GM12878 (cell line): ENCODE data around the gene B3GNT8. TPM values are rescaled to one million over a fixed set of nuclear protein-coding genes. Genes with fewer than 3 reads are reported as not detected.

Experiments
- ATAC-seq: fragments of 200-7000 bp; cut with Tn5 transposase; 3 replicates; pipeline ENCODE4 v1.9.1; 2020; ENCODE audit warnings: mild to moderate bottlenecking, moderate library complexity
- BruUV-seq: library from RNA; stranded (reverse); fragments of 400-500 nt; replicated peaks from 2 replicates; lab custom pipeline; 2021; lab: Mats Ljungman, UMichigan
- CTCF ChIA-PET: fragments of 300-600 bp; sonication (Branson Sonifier 250); formaldehyde crosslinking; extraction: SDS; loops from one replicate; lab custom pipeline; 2021; ENCODE audit warnings: inconsistent platforms; lab: Yijun Ruan, JAX
- POLR2A ChIA-PET: fragments of 350-600 bp; formaldehyde crosslinking; extraction: SDS; loops from one replicate; lab custom pipeline; 2021; ENCODE audit warnings: inconsistent platforms; lab: Charles Lee
- RAD21 ChIA-PET: fragments of 300-600 bp; sonication (Branson Sonifier 250); formaldehyde crosslinking; loops from one replicate; lab custom pipeline; 2023; ENCODE audit warnings: antibody characterized with exemption; ENCODE audit not compliant: unreplicated experiment; lab: Charles Lee
- SMC1A ChIA-PET: fragments of 300-600 bp; sonication (Branson Sonifier 250); formaldehyde crosslinking; loops from one replicate; lab custom pipeline; 2023; ENCODE audit not compliant: unreplicated experiment, uncharacterized antibody; lab: Charles Lee
- DNase-seq: peaks from one replicate; pipeline ENCODE4 v3.0.0-alpha.2; 2011; ENCODE audit warnings: low read depth, low spot score
- FAIRE-seq: peaks from 3 replicates; lab custom pipeline; 2011; peaks lifted over from hg19 to GRCh38; lab: Jason Lieb, UNC
- H2AFZ ChIP-seq: 2 replicates; pipeline ENCODE4 v1.6.0; 2011; ENCODE audit warnings: low read depth, low read length, control low read depth; ENCODE audit not compliant: control insufficient read depth
- H3K27ac ChIP-seq: 2 replicates; pipeline ENCODE4 v1.5.1; 2011; ENCODE audit warnings: control low read depth; ENCODE audit not compliant: control insufficient read depth, insufficient read depth
- H3K27me3 ChIP-seq, 2 experiments: replicated peaks in 1 of 2; 2 replicates each; pipeline versions ENCODE4 v1.6.0 to v1.6.1; 2011; ENCODE audit warnings: low read length in 1 of 2; ENCODE audit not compliant: control insufficient read depth in 2 of 2, insufficient read depth in 2 of 2
- H3K36me3 ChIP-seq, 2 experiments: 2 replicates each; pipeline ENCODE4 v1.5.1; 2011; ENCODE audit warnings: low read length in 1 of 2; ENCODE audit not compliant: control insufficient read depth in 2 of 2, insufficient read depth in 2 of 2
- H3K4me1 ChIP-seq: 2 replicates; pipeline ENCODE4 v1.6.1; 2011; ENCODE audit warnings: mild to moderate bottlenecking, low read length, moderate library complexity, mixed read lengths; ENCODE audit not compliant: control insufficient read depth, insufficient read depth
- H3K4me2 ChIP-seq: 2 replicates; pipeline ENCODE4 v1.6.0; 2011; ENCODE audit warnings: control low read depth; ENCODE audit not compliant: control insufficient read depth, insufficient read depth
- H3K4me3 ChIP-seq: fragments of 200-600 bp; sonication (generic); 2 replicates; pipeline ENCODE4 v1.5.1; 2016
- H3K79me2 ChIP-seq: 2 replicates; pipeline ENCODE4 v1.6.0; 2011; ENCODE audit warnings: low read length; ENCODE audit not compliant: control insufficient read depth, insufficient read depth
- H3K9ac ChIP-seq: 2 replicates; pipeline ENCODE4 v1.8.0; 2011; ENCODE audit warnings: low read length, control low read depth, mixed read lengths; ENCODE audit not compliant: control insufficient read depth, insufficient read depth
- H3K9me3 ChIP-seq: replicated peaks from 3 replicates; pipeline ENCODE4 v1.5.1; 2011; ENCODE audit warnings: mild to moderate bottlenecking, low read length; ENCODE audit not compliant: control insufficient read depth, insufficient read depth
- H4K20me1 ChIP-seq: 2 replicates; pipeline ENCODE4 v1.6.0; 2011; ENCODE audit not compliant: control insufficient read depth, insufficient read depth
- ASH2L ChIP-seq: fragments of 300-600, 200-600 bp; sonication (generic); IDR thresholded peaks from 2 replicates; pipeline ENCODE4 v1.6.1; 2017; ENCODE audit warnings: low read depth, mild to moderate bottlenecking, borderline replicate concordance
- BCL11A ChIP-seq: IDR thresholded peaks from 2 replicates; pipeline ENCODE4 v1.6.1; 2011; ENCODE audit warnings: low read depth, low read length
- E2F4 ChIP-seq: IDR thresholded peaks from 2 replicates; pipeline ENCODE4 v1.6.1; 2012; ENCODE audit warnings: low read depth, low read length, improper control_type of control experiment
- IKZF2 ChIP-seq, 2 experiments: fragments of 450-650 bp; IDR thresholded peaks; 2 replicates each; pipeline ENCODE4 v1.6.1; 2017; ENCODE audit warnings: mild to moderate bottlenecking in 2 of 2, moderate library complexity in 2 of 2
- PML ChIP-seq: IDR thresholded peaks from 2 replicates; pipeline ENCODE4 v1.6.1; 2012; ENCODE audit warnings: low read length, inconsistent platforms
- TCF12 ChIP-seq: IDR thresholded peaks from 2 replicates; pipeline ENCODE4 v1.6.1; 2011; ENCODE audit warnings: low read depth, mild to moderate bottlenecking, low read length
- ZNF207 ChIP-seq: fragments of 450-650 bp; IDR thresholded peaks from 2 replicates; pipeline ENCODE4 v1.6.1; 2014; ENCODE audit warnings: antibody characterized with exemption, mild to moderate bottlenecking, borderline replicate concordance
- ZNF217 ChIP-seq: fragments of 450-650 bp; IDR thresholded peaks from 2 replicates; pipeline ENCODE4 v1.6.1; 2017; ENCODE audit warnings: antibody characterized with exemption, mild to moderate bottlenecking
- ZZZ3 ChIP-seq: IDR thresholded peaks from 2 replicates; pipeline ENCODE4 v1.6.1; 2011; ENCODE audit warnings: low read depth; ENCODE audit not compliant: control insufficient read depth, insufficient read length
- WGBS: methylation state at CpG from one replicate; pipeline ENCODE4 v1.1.6; 2016; ENCODE audit warnings: low lambda C conversion rate; ENCODE audit not compliant: insufficient replicate concordance, insufficient coverage; ENCODE audit errors: missing lambda C conversion rate; 5-methylcytosine and 5-hydroxymethylcytosine counted together
- in situ Hi-C: fragments of 300-500 bp; cut with MboI; formaldehyde crosslinking; loops from 9 replicates; pipeline ENCODE4 v1.14.3; 2018; ENCODE audit warnings: mixed read lengths
- intact Hi-C: fragments of 100-400 bp; cut with micrococcal nuclease; formaldehyde crosslinking; loops from one replicate; pipeline ENCODE4 v1.14.2; 2022; ENCODE audit not compliant: unreplicated experiment
- polyA plus RNA-seq, 11 experiments: library from polyadenylated mRNA; depleted of rRNA in 4 of 11; unstranded in 6 of 11; stranded (reverse) in 5 of 11; fragments of >200 nt; fragmentation: Nextera tagmentation in 4 of 11; fragmentation: Illumina TruSeq in 1 of 11; extraction: Ambion mirVana in 4 of 11; extraction: Trizol in 1 of 11; gene quantifications; 1 replicate in 1 of 11; 2 replicates in 10 of 11; pipeline versions ENCODE4 v1.2.1 to v1.2.3, GENCODE V29; 2011 to 2016; ENCODE audit warnings: inconsistent platforms in 2 of 11, missing spikeins in 2 of 11, low read depth in 1 of 11
- total RNA-seq, 4 experiments: library from RNA; depleted of rRNA in 3 of 4; stranded (reverse); fragments of >200 nt in 3 of 4; fragmentation: Illumina TruSeq in 1 of 4; extraction: Trizol in 1 of 4; gene quantifications; 2 replicates each; pipeline versions ENCODE4 v1.2.1 to v1.2.3, GENCODE V29; 2013 to 2021

B3GNT8 gene
- total and polyA plus RNA-seq, 10 of the 15 experiments (the other 5 are each of a cell fraction or from before 2014, with no cell fraction given) = 0.06 to 1.2 (median 0.31) TPM; not detected in 4

- H2AFZ ChIP-seq = no peak overlapping the region
- H3K4me3 ChIP-seq = no peak overlapping the region
- no peak overlapping the region for H3K27ac ChIP-seq
- H3K9me3 ChIP-seq = no peaks in the 10 kb centered on the region
- FAIRE-seq (no peak), DNase-seq (no peak), ATAC-seq (no peak)
- WGBS = 34% methylated on average over 2 of the region's 2 CpGs
- no peaks in the 10 kb centered on the region for H3K36me3 ChIP-seq
- no peaks in the 10 kb centered on the region for H3K79me2 ChIP-seq
- TF ChIP-seq E2F4 (no peak), ASH2L (no peak), PML (no peak), IKZF2 (IDR thresholded peaks at IDR 0.05) (no peak), TCF12 (no peak), BCL11A (no peak), ZZZ3 (no peak), ZNF217 (no peak), ZNF207 (no peak)
- H4K20me1 ChIP-seq = no peaks in the 10 kb centered on the region
- CTCF ChIA-PET = interaction anchor here (1.2 to 2.6 kb wide), 10 partner anchors 8 to 142 kb away, joined by 3 to 27 read pairs (median 7); no protein-coding TSS in a partner anchor
- no peak overlapping the region for H3K4me2 ChIP-seq
- no peak overlapping the region for H3K9ac ChIP-seq
- BruUV-seq = no TSS peak
- POLR2A ChIA-PET = no interaction called here
- RAD21 ChIA-PET = interaction anchor here (1.9 kb wide), 1 partner anchor 81 kb away, joined by 5 read pairs; no protein-coding TSS in a partner anchor
- in situ Hi-C loops (no loop called here), intact Hi-C loops (no loop called here)
- H3K27me3 ChIP-seq = no peaks in the 10 kb centered on the region; a peak in 1 of 4 replicates
- H3K4me1 ChIP-seq = peaks cover 33% of the 10 kb centered on the region
- SMC1A ChIA-PET = interaction anchor here (0.8 to 2.4 kb wide), 4 partner anchors 26 to 111 kb away, joined by 3 to 7 read pairs (median 6); no protein-coding TSS in a partner anchor
These were observed 28.8 kb upstream of the B3GNT8 start for GRCh38 chr19:41455936-41456335.
